ENCODE results near the gene NELFCD.

The NELFCD gene

GRCh38 chr20:58975353-58975752, 5.7 kb upstream of the NELFCD start:
- ChIA-PET POLR2A (no interaction called here), CTCF (interaction anchor here (0.6 kb wide), 1 partner anchor 8 kb away, joined by 3 read pairs; no protein-coding TSS in a partner anchor)
- H3K4me3 ChIP-seq (ENCODE audit: low read depth, low read length): no peak overlapping the region
- TF ChIP-seq SCRT1 (tag by site-specific recombination; IDR thresholded peaks at IDR 0.05; ENCODE audit: borderline replicate concordance) (no peak), PRDM1 (tag by site-specific recombination; IDR thresholded peaks at IDR 0.05) (no peak), ZNF169 (tag by site-specific recombination; IDR thresholded peaks at IDR 0.05) (no peak), SETDB1 (IDR thresholded peaks at IDR 0.05; ENCODE audit: insufficient read length, low read length) (peak; percentile 98), ZBTB44 (tag by site-specific recombination; IDR thresholded peaks at IDR 0.05) (no peak), ZNF561 (tag by site-specific recombination; IDR thresholded peaks at IDR 0.05; ENCODE audit: borderline replicate concordance) (no peak), HOXC10 (CRISPR knock-in tag; IDR thresholded peaks at IDR 0.05) (no peak), ZNF704 (tag by site-specific recombination; IDR thresholded peaks at IDR 0.05) (no peak), ZNF639 (tag by site-specific recombination; IDR thresholded peaks at IDR 0.05) (no peak), TRIM28 (IDR thresholded peaks at IDR 0.05; ENCODE audit: borderline replicate concordance, low read length) (peak; percentile 42; the same call in 1 of the 2 replicates), ZEB2 (tag by site-specific recombination; IDR thresholded peaks at IDR 0.05) (no peak), GLIS1 (tag by site-specific recombination; IDR thresholded peaks at IDR 0.05) (no peak), SALL2 (tag by site-specific recombination; IDR thresholded peaks at IDR 0.05; ENCODE audit: borderline replicate concordance) (no peak), ZNF626 (tag by site-specific recombination; IDR thresholded peaks at IDR 0.05) (0 out of 2 replicates have a peak, but pooled peaks have one; percentile 28), ZBTB6 (tag by site-specific recombination; IDR thresholded peaks at IDR 0.05) (no peak), ZNF18 (tag by site-specific recombination; IDR thresholded peaks at IDR 0.05) (no peak)
- TF ChIP-seq, protein P1, sequence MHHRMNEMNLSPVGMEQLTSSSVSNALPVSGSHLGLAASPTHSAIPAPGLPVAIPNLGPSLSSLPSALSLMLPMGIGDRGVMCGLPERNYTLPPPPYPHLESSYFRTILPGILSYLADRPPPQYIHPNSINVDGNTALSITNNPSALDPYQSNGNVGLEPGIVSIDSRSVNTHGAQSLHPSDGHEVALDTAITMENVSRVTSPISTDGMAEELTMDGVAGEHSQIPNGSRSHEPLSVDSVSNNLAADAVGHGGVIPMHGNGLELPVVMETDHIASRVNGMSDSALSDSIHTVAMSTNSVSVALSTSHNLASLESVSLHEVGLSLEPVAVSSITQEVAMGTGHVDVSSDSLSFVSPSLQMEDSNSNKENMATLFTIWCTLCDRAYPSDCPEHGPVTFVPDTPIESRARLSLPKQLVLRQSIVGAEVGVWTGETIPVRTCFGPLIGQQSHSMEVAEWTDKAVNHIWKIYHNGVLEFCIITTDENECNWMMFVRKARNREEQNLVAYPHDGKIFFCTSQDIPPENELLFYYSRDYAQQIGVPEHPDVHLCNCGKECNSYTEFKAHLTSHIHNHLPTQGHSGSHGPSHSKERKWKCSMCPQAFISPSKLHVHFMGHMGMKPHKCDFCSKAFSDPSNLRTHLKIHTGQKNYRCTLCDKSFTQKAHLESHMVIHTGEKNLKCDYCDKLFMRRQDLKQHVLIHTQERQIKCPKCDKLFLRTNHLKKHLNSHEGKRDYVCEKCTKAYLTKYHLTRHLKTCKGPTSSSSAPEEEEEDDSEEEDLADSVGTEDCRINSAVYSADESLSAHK (tag by site-specific recombination; IDR thresholded peaks at IDR 0.05): no peak
- TF ChIP-seq, protein P2, sequence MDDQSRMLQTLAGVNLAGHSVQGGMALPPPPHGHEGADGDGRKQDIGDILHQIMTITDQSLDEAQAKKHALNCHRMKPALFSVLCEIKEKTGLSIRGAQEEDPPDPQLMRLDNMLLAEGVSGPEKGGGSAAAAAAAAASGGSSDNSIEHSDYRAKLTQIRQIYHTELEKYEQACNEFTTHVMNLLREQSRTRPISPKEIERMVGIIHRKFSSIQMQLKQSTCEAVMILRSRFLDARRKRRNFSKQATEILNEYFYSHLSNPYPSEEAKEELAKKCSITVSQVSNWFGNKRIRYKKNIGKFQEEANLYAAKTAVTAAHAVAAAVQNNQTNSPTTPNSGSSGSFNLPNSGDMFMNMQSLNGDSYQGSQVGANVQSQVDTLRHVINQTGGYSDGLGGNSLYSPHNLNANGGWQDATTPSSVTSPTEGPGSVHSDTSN (CRISPR knock-in tag; IDR thresholded peaks at IDR 0.05): no peak
- H3K4me1 ChIP-seq (ENCODE audit: control insufficient read depth, insufficient read depth, low read length): no peaks in the 10 kb centered on the region
- no peak overlapping the region for H3K27ac ChIP-seq (ENCODE audit: extremely low read depth, low read depth, low read length)
- no peaks in the 10 kb centered on the region for H3K36me3 ChIP-seq (ENCODE audit: control insufficient read depth in 2 of 2, insufficient read depth in 1 of 2, low read length in 2 of 2)
- H3K9me3 ChIP-seq (ENCODE audit: control insufficient read depth, insufficient read depth, low read depth, low read length): no peaks in the 10 kb centered on the region

Measured in HEK293 (cell line).